NCI-H128 (cell line): ENCODE results near the gene MVP.

Experiments
- DNase-seq: peaks from one replicate; lab custom pipeline; 2025; ENCODE audit not compliant: unreplicated experiment; lab: John Stamatoyannopoulos, UW

The MVP gene

DNA sequence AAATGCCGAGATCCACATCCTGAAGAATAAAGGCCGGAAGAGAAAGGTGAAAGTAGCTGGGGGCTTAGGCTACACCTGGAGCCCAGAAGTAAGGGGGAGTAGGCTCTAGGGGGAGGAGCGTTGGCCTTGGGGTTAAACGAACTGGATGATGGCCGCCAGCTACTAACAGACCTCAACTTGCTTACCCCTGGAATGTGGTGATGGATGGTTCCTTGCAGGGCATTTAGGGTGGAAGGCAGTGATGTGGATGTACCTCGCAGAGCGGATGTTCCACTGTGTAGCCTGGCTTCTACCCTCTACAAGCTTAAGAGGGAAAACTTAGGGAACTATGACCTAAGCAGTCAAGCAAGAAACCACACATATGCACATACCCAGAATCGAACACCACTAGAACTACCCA lies 16.2 kb upstream of the MVP start:
- DNase-seq, result no peak

DNA sequence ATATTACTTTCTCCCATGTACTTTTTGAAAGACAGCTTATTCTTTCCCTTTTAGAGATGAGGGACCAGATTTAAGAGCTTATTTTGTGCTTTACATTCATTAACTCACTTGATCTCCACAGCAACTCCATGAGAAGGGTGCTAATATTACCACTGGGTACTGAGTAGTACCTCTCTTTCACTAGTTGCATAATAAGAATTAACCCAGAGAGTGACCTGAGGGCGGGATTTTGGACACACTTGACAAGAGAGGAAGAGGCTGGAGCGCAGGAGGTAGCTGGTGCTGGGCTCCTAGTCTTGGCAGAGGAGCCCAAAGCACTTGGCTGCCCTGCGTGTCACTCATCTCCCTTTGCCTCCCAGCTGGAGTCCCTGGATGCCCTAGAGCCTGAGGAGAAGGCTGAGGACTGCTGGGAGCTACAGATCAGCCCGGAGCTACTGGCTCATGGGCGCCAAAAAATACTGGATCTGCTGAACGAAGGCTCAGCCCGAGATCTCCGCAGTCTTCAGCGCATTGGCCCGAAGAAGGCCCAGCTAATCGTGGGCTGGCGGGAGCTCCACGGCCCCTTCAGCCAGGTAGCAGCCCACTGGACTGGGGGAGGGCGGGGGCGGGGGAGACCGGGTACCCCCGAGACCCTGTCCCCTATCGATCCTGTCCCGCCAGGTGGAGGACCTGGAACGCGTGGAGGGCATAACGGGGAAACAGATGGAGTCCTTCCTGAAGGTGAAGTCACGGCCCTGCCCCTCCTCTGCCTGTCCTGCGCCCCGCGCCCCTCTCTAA lies 15.6 kb upstream of the MVP start:
- no peak for DNase-seq

DNA sequence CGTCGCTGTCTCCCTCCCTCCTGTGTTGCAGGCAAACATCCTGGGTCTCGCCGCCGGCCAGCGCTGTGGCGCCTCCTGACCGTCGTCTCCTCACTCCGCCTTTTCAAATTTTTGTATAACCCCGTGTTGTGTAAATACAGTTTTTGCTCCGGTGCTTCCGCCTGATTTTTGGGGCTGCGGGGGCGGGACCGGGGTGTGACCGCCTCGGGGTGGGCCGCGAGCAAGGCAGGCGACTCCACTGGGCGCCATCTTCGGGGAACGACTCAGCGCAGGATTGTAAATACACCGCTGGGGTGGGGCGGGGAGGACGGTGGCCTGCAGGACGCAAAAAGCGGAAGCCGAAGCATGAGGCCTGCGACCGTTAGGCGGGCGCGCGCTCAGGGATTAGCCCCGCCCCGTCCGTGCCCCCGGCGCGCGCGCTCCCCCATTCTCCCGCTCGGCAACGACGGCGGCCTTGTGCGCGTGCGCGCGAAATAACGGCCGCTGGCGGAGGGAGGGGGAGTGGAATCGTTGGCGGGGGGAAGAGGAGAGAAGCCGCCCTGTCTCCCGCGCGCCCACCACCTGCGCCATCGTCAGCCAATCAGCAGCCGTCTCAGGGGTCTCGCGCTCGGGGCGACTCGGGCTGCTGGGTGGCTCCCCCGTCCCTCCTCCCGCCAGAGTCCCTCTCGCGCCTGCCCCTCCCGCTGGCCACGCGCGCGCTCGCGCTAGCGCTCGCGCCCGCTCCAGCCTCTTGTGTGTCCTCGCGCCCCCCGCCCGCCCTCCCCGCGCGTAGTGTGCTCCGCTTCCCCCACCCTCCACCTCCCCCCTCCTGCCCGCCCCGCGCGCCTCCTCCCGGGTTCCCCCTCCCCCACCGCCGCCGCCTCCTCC lies 14.8 kb upstream of the MVP start:
- DNase-seq, result peak; percentile 91

- no peak for DNase-seq
These were observed 14.1 kb upstream of the MVP start, which contains the start of gene MAZ for GRCh38 chr16:29806099-29806579. Gene MAZ, plus strand, starts transcription at chr16:29806529. Its CDS starts 173 bp downstream, at chr16:29806702.

- DNase-seq, result no peak
These were observed 13.4 kb upstream of the MVP start for GRCh38 chr16:29806641-29807425.

DNA sequence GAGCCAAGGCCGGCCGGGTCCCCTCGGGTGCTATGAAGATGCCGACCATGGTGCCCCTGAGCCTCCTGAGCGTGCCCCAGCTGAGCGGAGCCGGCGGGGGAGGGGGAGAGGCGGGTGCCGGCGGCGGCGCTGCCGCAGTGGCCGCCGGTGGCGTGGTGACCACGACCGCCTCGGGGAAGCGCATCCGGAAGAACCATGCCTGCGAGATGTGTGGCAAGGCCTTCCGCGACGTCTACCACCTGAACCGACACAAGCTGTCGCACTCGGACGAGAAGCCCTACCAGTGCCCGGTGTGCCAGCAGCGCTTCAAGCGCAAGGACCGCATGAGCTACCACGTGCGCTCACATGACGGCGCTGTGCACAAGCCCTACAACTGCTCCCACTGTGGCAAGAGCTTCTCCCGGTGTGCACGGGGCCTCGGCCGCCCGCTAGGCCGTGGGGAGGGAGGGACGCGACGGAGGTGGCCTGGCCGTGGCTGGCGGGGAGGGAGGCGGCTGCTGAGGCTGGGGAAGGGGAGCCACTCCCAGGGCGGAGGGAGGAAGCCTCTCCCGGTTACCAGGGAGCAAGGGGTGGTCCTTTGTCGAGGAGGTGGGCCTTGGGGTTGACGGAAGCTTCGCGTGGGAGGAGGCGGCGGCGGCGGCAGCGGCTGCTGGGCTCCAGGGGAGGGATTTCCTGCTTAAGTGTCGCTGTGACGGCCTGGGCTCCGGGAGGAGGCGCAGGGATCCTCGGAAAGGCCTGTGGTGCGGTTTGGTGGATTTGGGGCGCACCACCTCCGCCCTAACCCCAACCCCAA lies 12.6 kb upstream of the MVP start:
- DNase-seq, result peak; percentile 55

GRCh38 chr16:29808219-29808900 lies 11.9 kb upstream of the MVP start:
- DNase-seq, result no peak

- DNase-seq, result no peak
These were observed 11.1 kb upstream of the MVP start for GRCh38 chr16:29809031-29809747.

GRCh38 chr16:29809850-29810698 lies 10.2 kb upstream of the MVP start:
- DNase-seq, result no peak

- DNase-seq, result no peak
These were observed 9.5 kb upstream of the MVP start for GRCh38 chr16:29810699-29811169.

- DNase-seq, result peak; percentile 77
These were observed 8.9 kb upstream of the MVP start for GRCh38 chr16:29811170-29811895.

- no peak for DNase-seq
These were observed 8.2 kb upstream of the MVP start, which contains the start of gene PRRT2 for GRCh38 chr16:29811896-29812665. Gene PRRT2, plus strand, starts transcription at chr16:29812193. Its CDS starts 862 bp downstream, at chr16:29813055.

DNA sequence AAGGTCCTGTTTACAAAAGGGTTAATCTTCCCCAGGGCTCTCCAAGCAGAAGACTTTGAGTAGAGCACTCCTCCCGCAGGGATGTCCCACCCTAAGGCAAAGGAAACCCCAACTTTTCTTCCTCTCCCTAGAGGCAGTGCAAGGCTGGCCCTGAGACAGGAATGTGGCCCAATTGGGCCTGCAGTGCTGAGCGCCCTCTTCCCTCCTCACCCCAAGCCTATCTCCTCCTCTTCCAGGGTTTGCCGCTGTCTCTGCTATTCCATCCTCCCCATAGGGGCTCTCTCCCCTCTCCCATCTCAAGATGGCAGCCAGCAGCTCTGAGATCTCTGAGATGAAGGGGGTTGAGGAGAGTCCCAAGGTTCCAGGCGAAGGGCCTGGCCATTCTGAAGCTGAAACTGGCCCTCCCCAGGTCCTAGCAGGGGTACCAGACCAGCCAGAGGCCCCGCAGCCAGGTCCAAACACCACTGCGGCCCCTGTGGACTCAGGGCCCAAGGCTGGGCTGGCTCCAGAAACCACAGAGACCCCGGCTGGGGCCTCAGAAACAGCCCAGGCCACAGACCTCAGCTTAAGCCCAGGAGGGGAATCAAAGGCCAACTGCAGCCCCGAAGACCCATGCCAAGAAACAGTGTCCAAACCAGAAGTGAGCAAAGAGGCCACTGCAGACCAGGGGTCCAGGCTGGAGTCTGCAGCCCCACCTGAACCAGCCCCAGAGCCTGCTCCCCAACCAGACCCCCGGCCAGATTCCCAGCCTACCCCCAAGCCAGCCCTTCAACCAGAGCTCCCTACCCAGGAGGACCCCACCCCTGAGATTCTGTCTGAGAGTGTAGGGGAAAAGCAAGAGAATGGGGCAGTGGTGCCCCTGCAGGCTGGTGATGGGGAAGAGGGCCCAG lies 7.3 kb upstream of the MVP start:
- DNase-seq, result no peak

- no peak for DNase-seq
These were observed 6.4 kb upstream of the MVP start for GRCh38 chr16:29813644-29814562.

DNA sequence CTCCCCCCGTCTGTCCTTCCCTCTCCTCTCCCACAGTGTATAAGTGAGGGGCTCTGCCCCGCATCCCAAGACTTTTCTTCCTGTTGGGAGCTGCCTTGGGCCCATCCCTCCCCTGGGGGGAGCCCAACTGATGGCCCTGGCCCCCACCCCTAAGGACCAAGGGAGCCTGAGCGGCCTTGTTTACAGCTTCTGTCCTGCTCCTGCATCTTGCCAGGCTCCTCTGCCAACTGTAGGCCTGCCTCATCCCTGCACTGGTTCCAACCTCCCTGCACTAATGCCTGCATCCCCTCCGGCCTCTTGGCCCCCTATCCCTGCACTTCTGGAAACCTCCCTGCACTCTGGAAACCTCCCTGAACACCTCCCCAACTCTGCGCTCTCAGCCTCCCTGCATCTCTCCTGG lies 5.7 kb upstream of the MVP start:
- DNase-seq, result no peak
